ENCODE results near the gene CROCC.

The CROCC gene

DNA sequence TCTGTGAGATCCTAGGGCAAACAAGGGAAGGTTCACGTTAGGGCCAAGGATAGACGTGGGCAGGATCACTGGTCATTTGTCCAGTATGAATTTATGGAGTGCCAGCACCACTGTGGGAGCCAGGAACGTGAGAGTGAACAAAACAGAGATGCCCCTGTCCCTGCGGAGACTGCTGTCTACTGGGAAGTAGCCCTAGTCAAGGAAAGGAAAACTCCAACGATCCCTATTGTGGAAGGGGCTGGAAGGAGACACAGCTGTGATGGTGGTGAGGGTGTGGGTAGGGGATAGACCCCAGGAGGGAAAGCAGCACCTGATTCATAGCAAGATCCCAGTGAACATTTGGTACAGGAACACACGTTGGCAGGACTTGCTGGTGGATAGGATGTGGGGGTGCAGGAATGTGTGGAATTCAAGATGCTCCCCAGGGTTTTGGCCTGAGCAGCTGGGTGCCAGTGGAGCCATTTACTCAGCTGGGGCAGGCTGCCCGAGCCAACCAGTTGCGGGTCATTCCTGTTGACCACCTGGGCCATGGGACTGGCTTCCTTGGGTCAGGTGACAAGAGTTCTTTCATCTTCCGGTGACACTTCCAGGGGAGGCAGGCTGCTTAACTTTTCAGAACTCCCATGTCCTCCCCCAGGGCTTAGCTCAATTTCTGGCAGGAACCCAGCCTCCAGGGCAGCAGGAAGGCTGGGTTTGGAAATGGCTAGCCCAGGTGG lies 91.2 kb downstream of the CROCC start:
- Histone ChIP-seq H3K4me3 (ENCODE audit: low read length) (no peak overlapping the region), H3K27ac (ENCODE audit: low read depth, low read length) (no peak overlapping the region), H3K27me3 (ENCODE audit: control insufficient read depth, insufficient read depth, low read length) (no peaks in the 10 kb centered on the region), H3K36me3 (ENCODE audit: control insufficient read depth, insufficient read depth, low read length) (no peaks in the 10 kb centered on the region), H3K4me1 (ENCODE audit: control insufficient read depth, insufficient read depth, low read length) (peaks cover 7% of the 10 kb centered on the region), H3K9ac (ENCODE audit: low read length) (no peak overlapping the region)

GRCh38 chr1:17013491-17014320 lies 92.0 kb downstream of the CROCC start:
- Histone ChIP-seq H3K4me1 (ENCODE audit: control insufficient read depth, insufficient read depth, low read length) (peaks cover 7% of the 10 kb centered on the region), H3K9ac (ENCODE audit: low read length) (no peak overlapping the region), H3K4me3 (ENCODE audit: low read length) (no peak overlapping the region), H3K27ac (ENCODE audit: low read depth, low read length) (no peak overlapping the region), H3K36me3 (ENCODE audit: control insufficient read depth, insufficient read depth, low read length) (no peaks in the 10 kb centered on the region), H3K27me3 (ENCODE audit: control insufficient read depth, insufficient read depth, low read length) (no peaks in the 10 kb centered on the region)

- Histone ChIP-seq H3K4me3 (ENCODE audit: low read length) (no peak overlapping the region), H3K27ac (ENCODE audit: low read depth, low read length) (no peak overlapping the region), H3K4me1 (ENCODE audit: control insufficient read depth, insufficient read depth, low read length) (peaks cover 7% of the 10 kb centered on the region), H3K27me3 (ENCODE audit: control insufficient read depth, insufficient read depth, low read length) (no peaks in the 10 kb centered on the region), H3K9ac (ENCODE audit: low read length) (no peak overlapping the region), H3K36me3 (ENCODE audit: control insufficient read depth, insufficient read depth, low read length) (peaks cover 3% of the 10 kb centered on the region)
These were observed 93.2 kb downstream of the CROCC start for GRCh38 chr1:17014671-17015567.

- Histone ChIP-seq H3K9ac (ENCODE audit: low read length) (no peak overlapping the region), H3K4me1 (ENCODE audit: control insufficient read depth, insufficient read depth, low read length) (no peaks in the 10 kb centered on the region), H3K27me3 (ENCODE audit: control insufficient read depth, insufficient read depth, low read length) (no peaks in the 10 kb centered on the region), H3K36me3 (ENCODE audit: control insufficient read depth, insufficient read depth, low read length) (peaks cover 12% of the 10 kb centered on the region), H3K4me3 (ENCODE audit: low read length) (no peak overlapping the region), H3K27ac (ENCODE audit: low read depth, low read length) (no peak overlapping the region)
These were observed 94.6 kb downstream of the CROCC start for GRCh38 chr1:17016317-17016661.

- H3K4me1 ChIP-seq (ENCODE audit: control insufficient read depth, insufficient read depth, low read length): no peaks in the 10 kb centered on the region
- H3K36me3 ChIP-seq (ENCODE audit: control insufficient read depth, insufficient read depth, low read length): peaks cover 21% of the 10 kb centered on the region
- no peak overlapping the region for H3K4me3 ChIP-seq (ENCODE audit: low read length)
- no peak overlapping the region for H3K27ac ChIP-seq (ENCODE audit: low read depth, low read length)
- no peaks in the 10 kb centered on the region for H3K27me3 ChIP-seq (ENCODE audit: control insufficient read depth, insufficient read depth, low read length)
- no peak overlapping the region for H3K9ac ChIP-seq (ENCODE audit: low read length)
These were observed 95.7 kb downstream of the CROCC start for GRCh38 chr1:17017435-17017834.

GRCh38 chr1:17018849-17019248 lies 97.1 kb downstream of the CROCC start:
- no peaks in the 10 kb centered on the region for H3K27me3 ChIP-seq (ENCODE audit: control insufficient read depth, insufficient read depth, low read length)
- peaks cover 33% of the 10 kb centered on the region for H3K36me3 ChIP-seq (ENCODE audit: control insufficient read depth, insufficient read depth, low read length)
- H3K27ac ChIP-seq (ENCODE audit: low read depth, low read length): no peak overlapping the region
- H3K9ac ChIP-seq (ENCODE audit: low read length): no peak overlapping the region
- H3K4me3 ChIP-seq (ENCODE audit: low read length): no peak overlapping the region
- no peaks in the 10 kb centered on the region for H3K4me1 ChIP-seq (ENCODE audit: control insufficient read depth, insufficient read depth, low read length)

GRCh38 chr1:17020502-17020901 lies 98.8 kb downstream of the CROCC start:
- H3K9ac ChIP-seq (ENCODE audit: low read length): no peak overlapping the region
- H3K4me3 ChIP-seq (ENCODE audit: low read length): no peak overlapping the region
- H3K4me1 ChIP-seq (ENCODE audit: control insufficient read depth, insufficient read depth, low read length): no peaks in the 10 kb centered on the region
- no peaks in the 10 kb centered on the region for H3K27me3 ChIP-seq (ENCODE audit: control insufficient read depth, insufficient read depth, low read length)
- H3K36me3 ChIP-seq (ENCODE audit: control insufficient read depth, insufficient read depth, low read length): peaks cover 35% of the 10 kb centered on the region
- no peak overlapping the region for H3K27ac ChIP-seq (ENCODE audit: low read depth, low read length)

DNA sequence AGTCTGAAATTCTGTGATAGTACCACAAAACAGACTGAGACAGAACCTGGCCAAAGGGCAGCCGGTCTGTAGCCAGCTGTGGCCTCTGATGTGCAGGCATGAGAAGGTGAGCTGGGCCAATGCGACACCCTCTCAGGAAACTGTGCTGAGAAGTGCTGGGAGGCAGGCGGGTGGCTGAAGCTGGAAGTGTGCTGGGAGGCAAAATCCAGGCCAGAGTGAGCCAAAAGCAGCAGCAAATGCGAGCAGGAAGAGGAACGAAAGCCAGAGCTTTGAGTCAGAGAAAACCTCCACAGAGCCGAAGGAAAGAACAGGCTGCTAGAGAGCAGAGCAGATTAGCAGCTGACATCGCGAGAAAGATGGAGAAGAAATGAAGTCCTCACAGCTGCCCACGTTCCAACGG lies 100.2 kb downstream of the CROCC start:
- H3K4me1 ChIP-seq (ENCODE audit: control insufficient read depth, insufficient read depth, low read length): no peaks in the 10 kb centered on the region
- no peak overlapping the region for H3K9ac ChIP-seq (ENCODE audit: low read length)
- H3K36me3 ChIP-seq (ENCODE audit: control insufficient read depth, insufficient read depth, low read length): peaks cover 40% of the 10 kb centered on the region
- H3K27ac ChIP-seq (ENCODE audit: low read depth, low read length): no peak overlapping the region
- H3K4me3 ChIP-seq (ENCODE audit: low read length): no peak overlapping the region
- no peaks in the 10 kb centered on the region for H3K27me3 ChIP-seq (ENCODE audit: control insufficient read depth, insufficient read depth, low read length)

Data from rectal smooth muscle tissue (tissue), 1 donor.